GM21390 (cell line): Measurements from ENCODE around the gene MAP3K5.
A peak's percentile ranks its signal among the peaks of the same experiment; 100 is the strongest.

Source experiments
- ATAC-seq: cut with Tn5 transposase; IDR thresholded peaks from one replicate; pipeline ENCODE4 v1.9.1; 2021; ENCODE audit not compliant: unreplicated experiment

MAP3K5 gene

DNA sequence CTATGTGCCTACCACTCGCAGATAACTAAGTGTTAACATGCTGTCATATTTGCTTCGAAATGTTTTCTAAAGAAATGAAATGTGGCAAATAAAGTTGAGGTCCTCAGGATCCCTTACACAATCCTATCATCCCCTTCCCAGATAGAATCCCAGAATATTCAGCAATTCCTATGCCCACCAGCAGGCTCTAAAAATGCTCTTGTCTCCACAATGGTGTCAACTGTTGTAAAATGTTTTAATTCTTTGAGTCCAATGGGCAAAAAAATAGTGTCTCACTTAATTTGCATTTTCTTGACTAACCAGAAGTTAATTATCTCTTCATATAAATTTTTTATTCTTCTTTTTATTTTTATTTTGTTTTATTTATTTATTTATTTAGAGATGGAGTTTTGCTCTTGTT, 138.2 kb downstream of the MAP3K5 start:
- no peak for ATAC-seq

DNA sequence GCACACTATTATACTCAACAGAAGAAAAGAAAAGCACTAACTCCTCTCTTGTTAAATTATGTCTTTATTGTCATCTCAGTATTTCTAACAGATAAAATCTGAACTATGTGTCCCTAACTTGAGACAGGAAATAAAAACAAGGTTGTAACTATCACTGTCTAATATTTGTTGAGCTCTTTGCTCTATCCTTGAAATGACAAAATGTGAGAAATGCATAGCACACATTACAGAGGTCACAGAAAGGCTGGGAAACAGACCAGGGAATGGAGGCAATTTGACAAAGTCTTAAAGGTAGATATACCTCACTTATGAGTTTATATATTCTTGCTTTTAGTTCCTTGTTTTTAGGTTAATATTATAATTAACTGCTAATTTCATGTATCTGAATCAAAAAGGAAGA, 139.6 kb downstream of the MAP3K5 start:
- ATAC-seq = no peak

DNA sequence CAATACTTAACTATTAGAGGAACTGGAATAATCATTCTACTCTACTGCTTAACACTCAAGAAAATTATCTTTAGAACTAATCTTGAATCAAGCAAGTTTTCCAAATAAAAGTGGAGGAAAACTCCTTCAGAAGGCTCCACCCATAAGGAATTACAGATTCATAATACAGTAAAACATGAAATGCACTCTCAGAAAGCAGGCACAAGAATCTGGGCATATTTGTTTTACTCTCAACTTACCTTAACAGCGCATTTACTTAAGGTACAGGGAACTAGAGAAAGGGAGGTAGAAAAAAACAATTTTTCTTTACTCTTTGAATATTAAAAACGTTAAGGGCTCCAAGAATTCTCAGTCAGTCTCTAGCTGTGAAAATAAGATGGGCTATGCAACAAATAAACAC, 140.3 kb downstream of the MAP3K5 start:
- ATAC-seq = no peak

DNA sequence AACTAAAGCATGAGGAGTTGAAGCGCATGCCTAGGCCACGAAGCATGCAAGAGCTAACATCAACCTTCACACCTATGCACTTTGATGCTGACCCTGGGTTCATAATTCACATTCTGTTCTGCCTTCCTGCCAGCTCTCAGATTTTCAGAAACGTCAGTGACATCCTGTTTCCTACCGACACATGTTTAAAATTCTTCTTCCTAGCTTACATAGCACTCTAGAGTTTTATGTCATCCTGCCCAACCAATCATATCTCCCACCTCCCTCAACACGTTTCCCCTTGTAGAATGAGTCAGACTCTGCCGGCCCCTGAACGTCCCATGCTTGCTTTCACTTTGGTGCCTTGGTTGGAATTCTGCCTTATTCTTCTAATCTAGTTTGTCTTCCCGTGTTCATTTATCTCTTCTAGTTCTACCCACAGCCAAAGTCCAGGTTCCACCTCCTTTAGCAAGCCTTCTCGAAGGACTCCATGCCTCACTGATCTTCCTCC, 144.9 kb downstream of the MAP3K5 start:
- ATAC-seq = peak; percentile 79

DNA sequence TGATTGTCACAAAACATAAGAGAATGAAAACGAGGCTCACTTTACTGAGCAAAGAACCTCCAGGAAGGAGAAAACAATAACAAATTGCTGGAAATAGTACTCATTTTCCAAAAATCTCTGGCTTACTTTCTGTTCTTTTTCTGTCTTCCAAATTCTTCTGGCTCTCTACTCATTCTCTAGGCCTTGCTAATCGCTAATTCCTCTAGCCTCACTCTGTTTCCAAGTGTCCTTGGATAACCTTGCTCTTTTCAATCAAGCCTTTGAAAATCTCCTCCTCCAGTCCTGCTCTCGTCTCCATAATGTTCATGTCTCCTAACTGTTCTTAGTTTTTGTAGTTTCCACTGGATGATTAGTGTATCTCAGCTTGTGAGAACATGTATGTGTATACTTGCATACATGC, 145.9 kb downstream of the MAP3K5 start:
- no peak for ATAC-seq

DNA sequence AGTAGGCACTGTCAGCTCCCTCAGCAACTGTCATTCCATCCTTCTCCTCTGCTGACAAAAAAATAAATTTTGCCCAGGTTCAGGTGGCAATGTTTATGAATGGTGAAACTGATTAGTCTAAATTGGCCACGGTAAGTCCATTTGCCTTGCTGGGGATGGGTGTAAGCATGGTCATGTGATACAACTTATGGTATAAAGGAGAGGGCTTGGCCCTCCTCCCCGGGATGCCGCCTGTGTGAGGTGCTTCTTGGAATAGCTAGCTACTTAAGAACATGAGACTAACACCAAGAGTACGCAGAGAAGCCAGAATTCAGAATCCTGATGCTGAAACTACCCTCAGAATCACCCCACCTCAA, 147.7 kb downstream of the MAP3K5 start:
- peak; percentile 11 for ATAC-seq

DNA sequence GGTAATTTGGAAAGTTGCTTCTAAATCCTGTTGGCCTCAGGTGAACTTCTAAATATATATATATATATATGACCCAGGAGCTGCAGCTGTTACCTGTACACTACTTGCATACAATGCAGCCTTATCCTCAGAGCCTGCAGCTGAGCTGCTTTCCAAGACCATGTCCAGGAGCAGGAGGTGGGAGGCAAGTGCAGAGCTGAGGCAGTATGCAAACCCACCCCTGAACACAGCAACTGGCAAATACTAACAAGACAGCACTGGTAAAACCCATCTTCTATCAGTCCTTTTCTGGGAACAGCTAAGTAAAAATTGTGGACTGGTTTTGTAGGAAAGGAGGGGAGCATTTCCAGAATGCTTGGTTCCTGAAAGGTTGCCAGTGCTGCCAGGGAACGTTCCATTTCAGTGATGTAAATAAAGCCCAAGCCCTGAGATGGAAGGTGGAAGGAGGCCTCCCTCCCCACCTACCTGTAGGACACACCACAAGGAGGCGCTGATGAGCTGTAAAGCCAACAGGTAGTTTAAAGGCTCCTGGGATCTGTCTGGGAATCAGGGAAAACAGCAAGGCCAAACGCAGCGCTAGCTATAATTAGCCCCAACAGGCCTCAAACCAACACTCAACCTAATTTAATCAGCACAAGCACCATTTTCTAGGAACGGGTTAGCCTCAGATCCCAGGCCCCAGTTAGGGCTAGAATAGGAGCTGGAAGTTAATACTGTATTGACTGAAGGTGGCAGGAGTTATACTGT, 148.3 kb downstream of the MAP3K5 start:
- peak; percentile 56 for ATAC-seq

DNA sequence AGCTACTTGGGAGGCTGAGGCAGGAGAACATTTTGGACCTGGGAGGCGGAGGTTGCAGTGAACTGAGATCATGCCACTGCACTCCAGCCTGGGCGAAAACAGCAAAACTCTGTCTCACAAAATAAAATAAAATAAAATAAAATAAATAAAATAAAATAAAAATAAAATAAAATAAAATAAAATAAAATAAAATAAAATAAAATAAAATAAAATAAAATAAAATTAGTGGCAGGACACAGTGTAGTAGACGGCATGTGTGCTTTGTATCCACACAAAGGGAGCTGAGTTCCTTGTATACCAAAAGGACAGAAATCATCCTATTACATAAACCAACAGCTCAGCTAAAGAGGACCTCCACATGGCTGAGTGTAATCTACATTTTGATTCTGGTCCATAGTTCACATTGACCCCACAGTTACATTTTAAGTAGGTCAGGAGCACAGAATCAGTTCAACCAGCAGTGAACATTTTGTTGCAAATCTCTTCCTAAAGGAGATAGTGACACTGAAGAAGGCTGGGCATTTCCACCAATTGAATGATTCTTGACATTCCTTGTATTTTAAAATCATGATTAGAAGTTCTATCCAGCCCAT, 150.3 kb downstream of the MAP3K5 start:
- no peak for ATAC-seq

DNA sequence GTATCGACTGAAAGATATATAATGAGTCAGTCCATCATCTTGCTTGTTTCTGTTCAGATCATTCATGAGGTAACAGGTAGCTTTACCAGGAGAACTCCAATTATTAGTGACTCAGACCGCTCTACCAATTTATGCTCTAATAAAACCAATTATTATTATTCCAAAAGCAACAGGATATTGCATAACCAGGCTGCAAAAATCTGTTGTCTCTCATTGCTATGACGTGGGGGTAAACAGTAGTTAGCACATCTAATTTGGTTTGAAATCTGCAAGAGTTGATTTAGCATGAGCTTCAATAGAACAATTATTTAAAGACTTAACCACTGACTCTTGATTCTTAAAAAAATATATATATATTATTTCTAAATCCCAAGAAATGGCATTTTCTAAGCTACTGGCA, 151.1 kb downstream of the MAP3K5 start:
- ATAC-seq = no peak

DNA sequence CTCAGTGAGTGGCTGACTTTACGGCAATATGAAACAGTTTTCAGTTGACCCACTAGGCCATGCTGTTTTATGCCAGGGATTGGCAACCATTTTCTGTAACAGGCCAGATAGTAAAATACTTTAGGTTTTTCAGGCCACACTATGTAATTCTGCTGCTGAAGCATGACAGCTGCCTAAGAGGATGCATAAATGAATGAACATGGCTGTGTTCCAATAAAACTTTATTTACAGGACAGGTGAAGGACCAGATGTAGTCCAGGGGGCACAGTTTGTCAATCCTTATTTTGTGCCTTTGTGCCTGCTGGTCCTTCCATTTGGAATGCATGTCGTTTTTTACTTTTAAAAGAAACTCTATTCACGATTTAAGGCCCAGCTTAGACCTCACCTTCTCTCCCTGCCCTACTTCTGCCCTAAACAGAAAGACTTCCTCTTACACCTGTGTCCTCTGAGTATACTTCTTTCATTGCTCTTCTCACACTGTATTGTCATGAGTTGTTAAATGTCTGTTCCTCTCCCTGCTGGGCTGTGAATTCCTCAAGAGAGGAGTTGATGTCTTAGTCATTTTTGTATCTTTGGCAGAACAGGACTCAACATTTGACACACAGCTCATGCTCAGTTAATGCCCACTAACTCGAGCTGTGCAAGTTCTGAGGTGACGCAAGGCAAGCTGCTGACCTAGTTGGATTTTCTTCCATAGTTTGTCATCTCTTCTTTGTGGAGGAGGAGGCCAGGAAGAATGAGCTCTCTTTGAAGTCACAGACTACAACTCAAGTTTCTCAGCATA, 152.0 kb downstream of the MAP3K5 start:
- ATAC-seq = no peak

DNA sequence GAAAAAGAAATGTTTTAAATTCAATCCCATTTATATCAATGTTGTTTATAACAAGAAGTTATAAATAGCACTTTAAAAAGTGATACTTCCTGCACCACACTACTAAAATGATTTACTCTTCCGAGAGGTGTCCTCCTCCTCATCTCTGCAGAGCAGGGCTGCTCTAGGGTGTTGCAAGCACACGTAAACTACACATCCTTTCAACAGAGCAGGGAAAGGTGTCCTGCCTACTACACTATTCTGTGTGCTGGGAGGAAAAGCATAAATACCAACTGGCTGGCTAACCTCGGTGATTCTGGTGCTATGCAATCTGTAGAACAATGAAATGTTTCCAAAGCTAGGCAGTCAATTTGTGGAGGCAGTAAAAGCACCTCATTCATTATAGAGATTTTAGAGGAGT, 152.6 kb downstream of the MAP3K5 start:
- no peak for ATAC-seq

DNA sequence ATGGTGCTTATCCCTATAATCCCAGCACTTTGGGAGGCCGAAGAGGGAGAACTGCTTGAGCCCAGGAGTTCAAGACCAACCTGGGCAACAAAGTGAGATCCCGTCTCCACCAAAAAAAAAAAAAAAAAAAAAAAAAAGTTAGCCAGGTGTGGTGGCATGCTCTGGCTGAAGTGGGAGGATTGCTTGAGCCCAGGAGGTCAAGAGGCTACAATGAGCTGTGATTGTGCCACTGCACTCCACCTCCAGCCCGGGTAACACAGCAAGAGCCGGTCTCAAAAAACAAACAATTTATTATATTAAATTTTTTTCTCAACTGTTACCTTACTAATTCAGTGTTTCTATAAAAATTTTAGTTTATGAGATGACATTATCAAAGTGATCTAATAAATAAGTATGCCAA, 156.7 kb downstream of the MAP3K5 start:
- ATAC-seq = no peak

DNA sequence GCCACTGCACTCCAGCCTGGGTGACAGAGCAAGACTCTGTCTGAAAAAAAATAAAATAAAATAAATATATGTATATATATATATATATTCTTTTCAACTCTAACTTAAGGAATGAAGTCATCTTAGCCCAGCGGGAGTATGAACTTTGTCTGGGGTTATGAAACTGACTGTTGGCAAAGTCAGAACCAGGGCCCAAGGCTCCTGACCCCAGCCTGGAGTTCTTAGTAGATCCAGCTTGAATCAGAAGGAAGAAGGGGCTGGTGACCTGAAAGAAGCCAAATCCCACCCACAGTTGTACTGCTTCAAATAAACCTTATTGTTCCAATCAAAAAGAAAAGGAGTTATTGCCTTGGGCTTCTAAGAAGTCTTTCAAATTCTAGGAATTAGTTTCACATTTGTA, 158.9 kb downstream of the MAP3K5 start:
- ATAC-seq = no peak

DNA sequence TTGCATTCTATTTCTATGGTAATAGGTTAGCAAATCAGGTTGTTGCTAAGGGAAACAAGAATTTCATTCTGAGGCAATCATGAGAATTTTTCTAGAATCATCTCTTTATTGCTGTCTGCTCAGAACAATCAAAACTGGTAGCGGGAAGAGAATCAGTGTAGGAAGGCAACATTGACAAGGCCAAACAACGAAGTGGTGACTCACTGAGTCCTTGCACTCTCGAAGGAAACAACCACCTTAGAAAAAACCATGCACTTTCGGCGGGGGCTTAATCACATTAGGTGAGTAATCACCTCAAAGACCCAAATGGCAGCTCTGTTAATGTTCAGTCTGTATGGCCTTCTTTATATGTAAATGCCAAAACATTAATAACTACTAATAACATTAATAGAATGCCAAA, 163.3 kb downstream of the MAP3K5 start:
- ATAC-seq = no peak

DNA sequence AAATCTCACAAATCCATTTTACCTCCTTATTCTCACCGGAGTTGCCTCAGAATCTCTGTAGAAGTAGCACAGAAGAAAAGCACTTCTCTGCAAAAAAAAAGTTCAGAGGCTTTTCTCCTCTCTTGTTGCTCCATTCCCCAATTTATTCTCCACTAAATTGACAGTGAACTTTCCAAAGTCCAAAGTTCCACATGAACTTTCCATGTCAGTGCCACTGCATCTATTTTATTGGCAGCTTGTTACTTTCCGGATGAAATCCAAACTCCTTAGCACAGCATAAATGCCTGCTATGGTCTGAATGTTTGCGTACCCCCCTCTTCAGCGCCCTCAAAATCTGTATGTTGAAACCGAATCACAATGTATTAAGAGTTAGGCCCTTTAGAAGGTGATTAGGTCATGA, 165.1 kb downstream of the MAP3K5 start:
- ATAC-seq = no peak

DNA sequence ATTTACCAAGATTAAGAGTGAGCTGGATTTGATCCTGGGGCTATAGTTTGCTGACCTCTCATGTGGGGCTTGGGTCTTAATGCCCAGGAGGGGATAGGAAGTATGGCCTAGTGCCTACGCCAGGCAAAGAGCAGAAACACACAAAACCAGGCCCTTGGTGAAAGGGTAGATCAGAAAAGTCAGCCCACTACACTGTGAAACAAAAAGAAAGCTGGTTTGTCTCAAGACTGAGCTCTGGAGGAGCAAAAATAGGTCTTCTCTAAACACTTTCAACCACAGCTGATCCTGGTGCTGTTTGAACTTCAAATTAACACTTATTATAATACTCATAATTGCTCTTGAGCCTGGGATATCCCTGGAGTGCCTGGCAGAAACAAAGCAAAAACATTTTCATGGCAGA, 167.0 kb downstream of the MAP3K5 start:
- no peak for ATAC-seq

DNA sequence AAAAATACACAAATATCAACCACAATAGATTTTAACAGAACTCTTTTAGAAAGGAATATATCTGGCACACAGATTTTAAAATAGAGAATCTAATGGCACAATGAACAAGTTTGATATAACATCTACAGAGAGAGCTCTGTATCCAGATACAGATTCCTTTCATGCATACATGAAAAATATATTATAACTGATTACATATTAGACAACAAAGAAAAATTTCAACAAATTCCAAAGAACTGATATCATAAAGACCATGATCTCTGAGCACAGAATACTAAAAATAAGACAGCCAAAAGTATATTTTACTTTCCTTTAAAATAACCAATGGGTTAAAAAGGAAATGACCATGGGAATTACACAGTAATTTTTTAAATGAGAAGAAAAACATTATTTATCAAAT, 167.9 kb downstream of the MAP3K5 start:
- no peak for ATAC-seq

DNA sequence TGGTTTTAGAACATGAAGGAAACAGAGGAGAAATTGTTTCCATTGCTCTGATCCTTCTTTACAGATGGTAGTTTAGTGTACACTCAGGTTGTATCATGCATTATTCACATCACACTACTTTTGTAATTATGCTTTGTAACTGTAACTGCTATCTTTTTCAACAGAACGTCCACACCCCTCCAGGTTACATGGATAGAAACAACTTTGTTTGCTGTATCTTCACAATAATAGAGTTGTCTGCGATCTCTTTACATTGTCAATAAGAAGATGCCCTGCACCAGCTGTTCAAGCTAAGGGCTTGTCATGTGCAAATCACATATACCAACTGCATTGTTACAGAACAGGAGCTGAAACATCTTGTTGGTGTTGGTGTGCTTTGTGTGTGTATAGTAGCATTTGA, 174.2 kb downstream of the MAP3K5 start:
- ATAC-seq = no peak

DNA sequence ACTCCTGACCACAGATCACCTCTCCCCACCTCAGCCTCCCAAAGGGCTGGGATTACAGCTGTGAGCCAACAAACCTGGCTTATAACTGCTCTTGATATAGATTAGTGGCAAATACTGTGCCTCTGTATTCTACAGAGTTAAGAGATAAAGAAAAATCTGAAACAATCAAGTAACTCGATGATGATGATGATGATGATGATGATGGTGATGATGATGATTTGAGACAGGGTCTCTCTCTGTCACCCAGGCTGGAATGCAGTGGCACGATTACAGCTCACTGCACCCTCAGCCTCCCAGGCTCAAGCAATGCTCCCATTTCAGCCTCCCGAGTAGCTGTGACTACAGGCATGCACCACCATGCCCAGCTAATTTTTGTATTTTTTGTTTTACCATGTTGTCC, 175.8 kb downstream of the MAP3K5 start:
- ATAC-seq = no peak

DNA sequence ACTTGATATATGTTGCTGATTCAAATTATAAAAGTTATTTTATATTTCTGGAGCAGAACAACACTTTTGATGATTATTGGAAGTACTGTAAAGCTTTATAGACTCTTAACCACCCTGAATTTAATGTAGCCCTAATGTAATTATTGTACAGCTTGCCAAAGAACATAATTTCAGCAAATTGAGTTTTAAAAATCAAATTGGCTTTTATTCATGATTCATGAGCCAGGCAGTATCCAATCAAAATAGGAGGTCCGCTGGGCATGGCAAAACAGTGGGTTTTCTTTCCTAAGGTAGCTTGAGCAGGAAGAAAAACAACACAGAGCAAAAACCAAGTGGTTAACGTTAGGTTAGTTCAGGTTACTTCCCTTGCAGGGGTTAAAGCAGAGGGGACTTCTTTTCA, 177.3 kb downstream of the MAP3K5 start:
- no peak for ATAC-seq

DNA sequence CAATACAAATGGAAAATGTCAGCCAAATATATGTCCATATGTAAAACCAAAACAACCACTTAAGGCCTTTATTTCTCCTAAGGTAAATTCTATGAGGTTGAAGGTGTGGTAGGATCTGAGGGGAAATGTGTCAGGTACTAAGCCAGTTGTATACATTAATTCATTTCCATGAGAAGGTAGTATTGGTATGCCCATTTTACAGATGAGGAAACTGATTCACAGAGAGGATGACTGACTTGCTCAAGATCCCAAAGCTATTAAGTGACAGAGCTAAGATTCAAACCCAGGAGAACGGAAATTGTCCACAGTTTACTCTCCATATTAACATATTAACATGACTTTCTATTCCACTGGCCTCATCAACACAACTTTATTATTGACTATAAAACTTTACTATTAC, 177.9 kb downstream of the MAP3K5 start:
- no peak for ATAC-seq

DNA sequence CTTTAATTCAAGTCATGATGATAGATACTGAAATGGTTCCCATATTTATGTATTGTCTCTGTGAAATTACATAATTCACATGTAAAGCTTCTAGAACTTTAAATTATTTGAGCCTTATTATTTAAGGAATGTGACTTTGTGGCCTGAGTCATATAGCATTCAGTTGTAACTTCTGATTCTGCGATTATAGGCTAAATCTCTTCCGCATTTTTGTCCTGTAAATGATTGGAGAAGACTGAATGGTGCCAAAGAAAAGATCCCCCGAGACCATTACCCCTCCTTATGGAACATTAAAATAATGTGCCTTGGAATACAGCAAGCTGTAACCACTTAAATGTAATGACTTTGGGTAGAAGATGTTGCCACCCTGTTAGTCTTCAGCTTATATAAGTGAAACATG, 178.8 kb downstream of the MAP3K5 start:
- no peak for ATAC-seq
